ENCODE results near the gene LRWD1. TPM values are rescaled to one million over a fixed set of nuclear protein-coding genes. Genes with fewer than 3 reads are reported as not detected.
A peak's percentile ranks its signal among the peaks of the same experiment; 100 is the strongest.

Gene LRWD1
- total RNA-seq, 3 donors from 2014 or later: 7.4 to 20.6 (median 11.6) TPM

- Histone ChIP-seq H3K27ac (peak overlapping the region; percentile 71 to 84), H3K4me3 (peak overlapping the region; percentile 94 to 100 (median 98)), H3K36me3 (no peaks in the 10 kb centered on the region), H3K4me1 (peaks cover 0 to 10% of the 10 kb centered on the region in 2 donors), H3K9me3 (no peaks in the 10 kb centered on the region), H3K27me3 (no peaks in the 10 kb centered on the region)
- intact Hi-C loops (cut with DNase I; ENCODE audit: low total_unique reads): no loop called here
- TF ChIP-seq POLR2A (IDR thresholded peaks at IDR 0.05) (no peak), CTCF (IDR thresholded peaks at IDR 0.05) (no peak), POLR2AphosphoS5 (IDR thresholded peaks at IDR 0.05) (no peak)
- no peak for DNase-seq (ENCODE audit: low spot score in 2 of 2)
These were observed 775 bp upstream of the LRWD1 start for GRCh38 chr7:102463841-102464576.

- no peak for TF ChIP-seq CTCF (IDR thresholded peaks at IDR 0.05)
- Histone ChIP-seq H3K36me3 (no peaks in the 10 kb centered on the region), H3K27me3 (no peaks in the 10 kb centered on the region), H3K4me3 (peak overlapping the region in 2 of 3 donors; percentile 98 to 100), H3K4me1 (peaks cover 0 to 10% of the 10 kb centered on the region in 2 donors), H3K9me3 (no peaks in the 10 kb centered on the region), H3K27ac (no peak overlapping the region)
- intact Hi-C loops (cut with DNase I; ENCODE audit: low total_unique reads): no loop called here
- no peak for DNase-seq (ENCODE audit: low spot score in 2 of 2)
These were observed 1.3 kb downstream of the LRWD1 start for GRCh38 chr7:102466097-102466496.

GRCh38 chr7:102467581-102468477 lies 3.0 kb downstream of the LRWD1 start:
- Histone ChIP-seq H3K4me1 (peaks cover 0 to 10% of the 10 kb centered on the region in 2 donors), H3K27me3 (no peaks in the 10 kb centered on the region), H3K9me3 (no peaks in the 10 kb centered on the region), H3K4me3 (no peak overlapping the region), H3K36me3 (no peaks in the 10 kb centered on the region), H3K27ac (no peak overlapping the region)
- TF ChIP-seq CTCF (IDR thresholded peaks at IDR 0.05): no peak
- no peak for TF ChIP-seq POLR2AphosphoS5 (IDR thresholded peaks at IDR 0.05)
- no peak for TF ChIP-seq POLR2A (IDR thresholded peaks at IDR 0.05)
- DNase-seq (ENCODE audit: low spot score in 2 of 2): no peak
- intact Hi-C loops (cut with DNase I; ENCODE audit: low total_unique reads): no loop called here

GRCh38 chr7:102468478-102469350 lies 3.9 kb downstream of the LRWD1 start:
- no peaks in the 10 kb centered on the region for H3K36me3 ChIP-seq
- TF ChIP-seq POLR2AphosphoS5 (IDR thresholded peaks at IDR 0.05) (no peak), POLR2A (IDR thresholded peaks at IDR 0.05) (no peak), CTCF (IDR thresholded peaks at IDR 0.05) (no peak)
- no peak overlapping the region for H3K27ac ChIP-seq
- H3K27me3 ChIP-seq: no peaks in the 10 kb centered on the region
- intact Hi-C loops (cut with DNase I; ENCODE audit: low total_unique reads): no loop called here
- no peaks in the 10 kb centered on the region for H3K9me3 ChIP-seq
- peaks cover 0 to 5% of the 10 kb centered on the region in 2 donors for H3K4me1 ChIP-seq
- no peak overlapping the region for H3K4me3 ChIP-seq
- no peak for DNase-seq (ENCODE audit: low spot score in 2 of 2)
